ENCODE results near the gene GPRASP3. TPM values are rescaled to one million over a fixed set of nuclear protein-coding genes. Genes with fewer than 3 reads are reported as not detected.
"Not testable (repeated sequence)": the region's sequence is repeated elsewhere in the genome, so short reads cannot be mapped to it uniquely, and the experiment has no call there.

GPRASP3 gene, protein sequence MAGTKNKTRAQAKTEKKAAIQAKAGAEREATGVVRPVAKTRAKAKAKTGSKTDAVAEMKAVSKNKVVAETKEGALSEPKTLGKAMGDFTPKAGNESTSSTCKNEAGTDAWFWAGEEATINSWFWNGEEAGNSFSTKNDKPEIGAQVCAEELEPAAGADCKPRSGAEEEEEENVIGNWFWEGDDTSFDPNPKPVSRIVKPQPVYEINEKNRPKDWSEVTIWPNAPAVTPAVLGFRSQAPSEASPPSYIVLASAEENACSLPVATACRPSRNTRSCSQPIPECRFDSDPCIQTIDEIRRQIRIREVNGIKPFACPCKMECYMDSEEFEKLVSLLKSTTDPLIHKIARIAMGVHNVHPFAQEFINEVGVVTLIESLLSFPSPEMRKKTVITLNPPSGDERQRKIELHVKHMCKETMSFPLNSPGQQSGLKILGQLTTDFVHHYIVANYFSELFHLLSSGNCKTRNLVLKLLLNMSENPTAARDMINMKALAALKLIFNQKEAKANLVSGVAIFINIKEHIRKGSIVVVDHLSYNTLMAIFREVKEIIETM
- total RNA-seq = 2.4 TPM

DNA sequence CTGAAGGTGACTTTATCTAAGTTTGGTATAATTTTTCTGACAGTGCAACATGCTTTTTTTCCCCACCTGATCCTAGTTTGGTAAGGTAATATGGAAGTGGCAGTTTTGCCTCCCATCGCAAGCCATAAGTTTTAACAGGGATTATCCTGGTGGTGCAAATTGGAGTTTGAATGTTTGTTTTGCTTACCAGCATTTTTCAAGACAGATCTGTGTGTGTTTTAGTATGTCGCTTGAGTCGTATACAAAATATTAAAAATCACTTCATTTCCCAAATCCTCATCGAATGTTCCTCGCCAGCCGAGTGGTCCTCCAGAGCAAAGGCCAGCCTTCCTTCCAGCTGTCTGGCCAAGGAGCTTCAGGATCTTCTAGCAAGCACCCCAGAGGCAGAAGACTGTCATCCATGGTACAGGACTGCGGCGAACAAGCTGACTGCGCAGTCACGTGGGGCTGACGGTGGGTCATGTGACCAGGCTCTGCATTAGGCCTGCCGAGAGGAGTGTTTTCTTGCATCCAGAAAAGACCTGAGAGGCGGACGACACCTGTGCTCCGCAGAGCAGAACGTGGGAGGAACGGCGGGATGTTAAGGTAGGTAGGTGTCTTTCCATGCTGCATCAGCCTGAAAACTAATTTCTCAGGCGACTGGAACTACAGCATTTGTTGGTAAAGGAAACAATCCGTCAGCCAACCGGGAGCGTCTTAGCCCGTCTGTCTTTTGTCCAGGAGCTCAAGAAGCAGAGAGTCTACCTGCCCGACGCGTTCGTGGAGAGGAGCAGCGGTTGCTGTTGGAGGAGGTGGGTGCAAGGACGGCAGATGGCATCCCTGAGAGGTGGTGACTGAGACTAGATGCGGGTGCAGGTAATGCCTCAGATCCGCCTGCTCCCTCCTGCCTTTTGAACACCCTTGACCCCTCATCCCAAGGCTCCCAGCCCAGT lies at the start of gene GPRASP3:
TSS of gene GPRASP3 (plus strand) at position 507 of the 932 bp plus-strand sequence. CDS start 28,253 bp downstream, outside the sequence.
- ATAC-seq (peak; percentile 99), DNase-seq (ENCODE audit: low spot score) (peak; percentile 79)

DNA sequence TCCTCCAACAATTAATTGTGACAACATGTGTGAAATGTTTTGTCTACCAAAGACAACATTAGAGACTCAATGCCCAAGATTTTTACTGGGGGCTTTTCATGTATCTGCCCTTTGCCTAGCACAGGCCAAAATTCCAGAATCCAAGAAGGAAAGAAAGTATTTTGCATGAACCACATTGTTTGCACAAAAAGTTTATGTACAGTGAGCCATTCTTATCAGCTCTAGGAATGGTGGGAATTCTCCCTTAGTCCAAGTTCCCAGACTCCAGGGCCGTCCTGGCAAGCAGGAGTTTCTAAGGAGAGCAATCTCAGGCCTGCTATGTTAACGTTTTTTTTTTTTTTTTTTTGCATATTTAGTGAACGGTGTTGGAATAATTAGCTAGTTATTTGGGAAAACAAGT lies 47.7 kb upstream of the GPRASP3 start:
- DNase-seq (ENCODE audit: low spot score) (no peak), ATAC-seq (no peak)

DNA sequence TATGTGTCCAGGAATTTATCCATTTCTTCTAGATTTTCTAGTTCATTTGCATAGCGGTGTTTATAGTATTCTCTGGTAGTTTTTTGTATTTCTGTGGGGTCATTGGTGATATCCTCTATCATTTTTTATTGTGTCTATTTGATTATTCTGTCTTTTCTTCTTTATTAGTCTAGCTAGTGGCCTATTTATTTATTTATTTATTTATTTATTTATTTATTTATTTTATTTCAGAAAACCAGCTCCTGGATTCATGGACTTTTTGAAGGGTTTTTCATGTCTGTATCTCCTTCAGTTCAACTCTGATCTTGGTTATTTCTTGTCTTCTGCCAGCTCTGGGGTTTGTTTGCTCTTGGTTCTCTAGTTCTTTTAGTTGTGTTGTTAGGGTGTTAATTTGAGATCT lies 43.1 kb upstream of the GPRASP3 start:
- not testable (repeated sequence) for DNase-seq (ENCODE audit: low spot score); ATAC-seq

DNA sequence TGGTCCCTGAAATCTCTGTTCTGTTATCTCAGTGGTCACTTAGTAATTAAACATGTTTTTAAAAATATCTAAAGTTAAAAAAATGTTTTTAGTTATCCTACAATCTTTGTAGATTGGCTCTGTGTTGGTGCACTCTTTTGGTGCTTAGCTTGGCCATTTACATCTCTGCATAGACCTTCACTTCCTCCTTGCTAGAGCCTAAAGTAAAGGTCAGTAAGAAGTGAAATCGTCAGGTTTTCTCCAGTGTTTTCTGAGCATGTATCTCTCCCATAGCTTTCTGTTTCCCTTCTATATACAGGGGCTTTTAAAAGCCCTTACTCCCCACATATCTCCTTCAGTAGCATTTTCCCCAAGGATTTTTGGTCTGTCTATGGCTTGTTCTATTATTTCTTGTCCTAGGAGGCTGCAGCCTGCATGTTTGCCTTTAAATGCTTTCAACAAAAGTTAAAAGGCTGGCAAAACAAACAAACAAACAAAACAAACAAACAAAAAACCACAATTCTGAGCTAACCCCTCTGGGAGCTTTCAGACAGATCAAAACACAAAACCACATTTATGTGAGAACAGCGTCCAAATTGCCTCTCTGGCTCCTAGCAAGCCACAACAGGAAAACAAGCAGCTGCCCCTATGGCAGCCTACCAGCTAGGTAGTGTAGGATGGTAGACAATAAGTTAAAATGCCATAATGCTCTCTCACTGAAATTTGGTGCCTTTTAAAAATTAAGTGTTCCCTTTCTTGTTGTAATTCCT lies 35.6 kb upstream of the GPRASP3 start:
- ATAC-seq (no peak), DNase-seq (ENCODE audit: low spot score) (no peak)

DNA sequence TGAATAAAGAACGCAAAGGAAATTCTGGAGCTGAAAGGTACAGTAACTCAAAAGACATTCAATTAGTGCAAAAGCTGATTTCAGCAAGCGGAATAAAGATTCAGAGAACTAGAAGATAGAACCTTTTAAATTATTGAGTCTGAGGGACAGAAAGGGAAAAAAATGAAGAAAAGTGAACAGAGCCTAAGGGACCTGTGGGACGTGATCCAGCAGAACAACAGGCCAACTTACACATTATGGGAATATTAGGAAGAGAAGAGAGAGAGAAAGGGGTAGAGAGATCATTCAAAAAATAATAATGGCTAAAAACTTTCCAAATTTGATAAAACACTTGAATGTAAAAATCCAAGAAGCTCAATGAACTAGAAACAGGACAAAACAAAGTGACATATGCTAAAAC lies 25.8 kb upstream of the GPRASP3 start:
- ATAC-seq = no peak
- DNase-seq (ENCODE audit: low spot score) = no peak

DNA sequence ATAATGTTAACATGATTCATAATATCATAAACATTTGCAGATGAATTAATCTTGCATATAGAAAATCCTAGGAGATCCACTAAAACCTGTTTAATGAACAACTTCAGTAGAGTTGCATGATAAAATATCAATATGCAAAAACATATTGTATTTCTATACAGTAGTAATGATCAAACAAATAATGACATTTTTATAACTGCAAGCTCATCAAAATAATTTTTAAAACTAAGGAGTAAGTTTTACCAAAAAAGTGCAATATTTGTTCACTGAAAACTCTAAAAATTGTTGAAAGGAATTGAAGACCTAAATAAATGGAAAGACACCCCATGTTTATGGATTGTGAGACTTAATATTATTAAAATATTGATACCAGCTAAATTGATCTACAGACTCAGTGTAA lies 24.2 kb upstream of the GPRASP3 start:
- no peak for DNase-seq (ENCODE audit: low spot score)
- no peak for ATAC-seq

DNA sequence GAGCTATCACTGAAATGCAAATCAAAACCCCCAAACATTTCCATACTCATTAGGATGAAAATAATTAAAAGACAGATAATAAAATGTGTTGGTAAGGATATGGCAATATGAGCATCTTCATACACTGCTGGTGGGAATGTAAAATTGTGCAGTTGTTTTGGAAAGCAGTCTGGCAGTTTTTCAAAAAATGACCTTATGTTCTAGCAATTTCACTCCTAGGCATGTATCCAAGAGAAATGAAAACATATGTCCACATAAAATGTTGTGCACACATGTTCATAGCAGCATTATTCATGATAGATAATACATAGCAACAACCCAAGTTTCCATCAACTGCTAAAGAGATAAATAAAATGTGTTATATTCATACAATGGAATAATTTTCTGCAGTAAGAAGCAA lies 23.0 kb upstream of the GPRASP3 start:
- DNase-seq (ENCODE audit: low spot score) (no peak), ATAC-seq (no peak)

DNA sequence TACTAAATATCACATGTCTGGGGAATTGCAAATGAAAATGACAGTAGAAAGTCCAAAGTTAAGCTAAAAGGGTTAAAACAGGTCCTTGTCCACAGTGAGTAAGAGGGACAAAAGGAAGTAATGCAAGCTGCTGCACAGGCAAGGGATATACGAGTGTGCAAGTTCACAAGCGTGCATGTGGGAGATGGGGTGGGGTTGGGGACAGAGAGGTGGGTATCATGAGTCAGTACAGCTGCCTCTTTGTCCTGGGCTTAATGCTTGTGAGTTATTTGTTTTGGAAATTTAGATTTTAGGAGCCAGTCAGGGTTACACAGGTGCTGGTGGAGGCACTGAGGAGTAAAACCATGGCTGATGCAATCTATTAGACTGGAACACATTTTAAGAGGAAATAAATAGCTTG lies 11.6 kb upstream of the GPRASP3 start:
- ATAC-seq = no peak
- DNase-seq (ENCODE audit: low spot score) = no peak

DNA sequence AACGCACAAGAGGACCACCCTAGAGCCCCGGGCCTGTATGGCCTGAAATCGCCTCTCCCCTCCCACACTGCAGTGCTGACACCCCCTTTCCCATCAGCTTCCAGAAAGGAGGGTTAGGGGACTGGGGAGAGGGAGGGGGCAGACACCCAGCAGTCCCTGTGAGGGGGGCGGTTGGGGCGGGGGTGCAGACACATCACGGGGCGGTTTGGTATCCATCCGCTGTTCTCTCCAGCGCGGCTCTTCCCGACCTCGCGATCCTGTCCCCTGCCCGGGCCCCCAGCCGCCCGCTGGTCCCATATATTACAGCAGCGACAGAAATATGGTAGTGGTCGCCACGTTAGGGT lies 8.7 kb upstream of the GPRASP3 start:
- no peak for ATAC-seq
- DNase-seq (ENCODE audit: low spot score) = no peak

DNA sequence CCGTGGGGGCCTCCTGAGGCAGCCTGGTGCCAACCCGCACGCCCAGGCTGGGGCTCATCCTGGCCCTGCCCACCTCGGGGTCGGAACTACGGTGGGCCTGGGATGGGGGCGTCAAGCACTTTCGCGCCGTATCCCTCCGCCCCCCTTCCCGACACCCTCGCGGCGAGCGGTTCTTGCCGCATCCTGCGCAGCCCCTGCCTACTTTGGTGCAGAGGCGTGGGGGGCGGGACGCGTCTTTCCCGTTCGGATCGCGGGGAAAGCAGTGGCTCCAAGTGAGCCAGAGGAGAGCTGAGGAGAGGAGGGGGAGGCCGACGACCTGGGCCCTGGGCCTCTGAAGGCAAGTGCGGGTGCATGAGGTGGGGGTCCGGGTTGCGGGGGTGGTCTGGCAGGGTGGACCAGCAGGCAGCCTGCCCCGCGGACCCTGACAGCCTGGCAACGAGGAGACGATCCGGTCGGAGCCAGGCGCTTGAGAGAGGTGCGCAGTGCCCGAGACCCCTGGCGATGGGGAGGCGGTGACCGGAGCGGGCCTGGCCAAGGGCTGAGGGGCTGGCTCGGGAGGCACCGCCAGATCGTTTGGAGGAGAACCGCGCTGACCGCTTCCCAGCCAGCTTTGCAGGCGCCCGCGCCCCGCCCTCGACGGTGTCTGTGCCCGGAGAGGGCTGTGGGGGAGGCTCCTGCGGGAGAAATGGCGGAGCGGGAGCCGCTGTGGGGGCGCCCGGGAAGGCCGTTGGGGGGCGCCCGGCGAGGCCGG lies 8.2 kb upstream of the GPRASP3 start, which contains the start of gene GPRASP2:
TSS of gene GPRASP2 (plus strand) at position 233 of the 751 bp plus-strand sequence. CDS start 2,422 bp downstream, outside the sequence.
- peak; percentile 58 for DNase-seq (ENCODE audit: low spot score)
- peak; percentile 92 for ATAC-seq

DNA sequence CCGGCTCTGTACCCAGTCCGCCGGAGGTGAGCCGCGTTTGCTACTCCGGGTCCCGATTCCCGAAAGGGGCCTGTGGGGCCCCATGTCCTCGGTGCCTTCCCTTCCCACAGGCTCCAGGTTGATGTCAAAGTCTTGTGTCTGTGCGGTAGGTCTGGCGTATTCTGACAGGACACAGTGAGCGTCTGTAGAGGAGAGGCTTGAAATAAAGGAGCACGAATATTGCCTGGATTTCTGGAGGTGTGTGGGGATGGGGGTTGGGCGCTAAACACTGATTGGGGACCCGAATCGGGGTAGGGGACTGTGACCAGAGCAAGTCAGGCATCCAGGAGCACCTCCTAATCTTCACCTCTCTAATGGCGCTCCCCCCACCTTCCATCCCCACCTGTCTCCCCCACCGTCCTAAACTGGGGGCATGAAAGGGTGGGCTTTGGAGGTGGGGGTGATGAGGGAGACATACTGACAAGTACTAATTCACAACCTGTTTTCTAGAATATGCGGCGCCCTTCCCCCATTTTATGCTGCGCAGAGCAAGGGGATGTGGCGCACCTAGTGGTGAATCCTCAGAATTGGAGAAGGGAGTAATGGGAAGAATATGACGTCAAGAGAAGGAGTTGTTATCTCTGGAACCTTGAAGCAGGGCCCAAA lies 7.4 kb upstream of the GPRASP3 start:
- peak; percentile 68 for DNase-seq (ENCODE audit: low spot score)
- ATAC-seq = peak; percentile 89

DNA sequence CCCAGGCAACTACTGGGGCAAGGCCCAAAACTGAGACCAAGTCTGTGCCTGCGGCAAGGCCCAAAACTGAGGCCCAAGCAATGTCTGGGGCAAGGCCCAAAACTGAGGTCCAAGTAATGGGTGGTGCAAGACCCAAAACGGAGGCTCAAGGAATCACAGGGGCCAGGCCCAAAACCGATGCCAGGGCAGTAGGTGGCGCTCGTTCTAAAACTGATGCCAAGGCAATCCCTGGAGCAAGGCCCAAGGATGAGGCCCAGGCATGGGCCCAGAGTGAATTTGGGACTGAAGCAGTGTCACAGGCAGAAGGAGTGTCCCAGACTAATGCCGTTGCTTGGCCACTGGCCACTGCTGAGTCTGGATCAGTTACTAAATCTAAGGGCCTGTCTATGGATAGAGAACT lies 5.5 kb upstream of the GPRASP3 start:
- no peak for DNase-seq (ENCODE audit: low spot score)
- ATAC-seq = no peak

DNA sequence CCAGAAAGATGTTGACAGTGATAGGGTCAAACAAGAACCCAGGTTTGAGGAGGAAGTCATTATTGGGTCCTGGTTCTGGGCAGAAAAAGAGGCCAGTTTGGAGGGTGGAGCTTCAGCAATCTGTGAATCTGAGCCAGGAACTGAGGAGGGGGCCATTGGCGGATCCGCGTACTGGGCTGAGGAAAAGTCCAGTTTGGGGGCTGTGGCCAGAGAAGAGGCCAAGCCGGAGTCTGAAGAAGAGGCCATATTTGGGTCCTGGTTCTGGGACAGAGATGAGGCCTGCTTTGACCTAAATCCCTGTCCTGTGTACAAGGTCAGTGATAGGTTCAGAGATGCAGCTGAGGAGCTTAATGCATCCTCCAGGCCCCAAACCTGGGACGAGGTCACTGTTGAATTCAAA lies 4.6 kb upstream of the GPRASP3 start:
- DNase-seq (ENCODE audit: low spot score) (no peak), ATAC-seq (no peak)

DNA sequence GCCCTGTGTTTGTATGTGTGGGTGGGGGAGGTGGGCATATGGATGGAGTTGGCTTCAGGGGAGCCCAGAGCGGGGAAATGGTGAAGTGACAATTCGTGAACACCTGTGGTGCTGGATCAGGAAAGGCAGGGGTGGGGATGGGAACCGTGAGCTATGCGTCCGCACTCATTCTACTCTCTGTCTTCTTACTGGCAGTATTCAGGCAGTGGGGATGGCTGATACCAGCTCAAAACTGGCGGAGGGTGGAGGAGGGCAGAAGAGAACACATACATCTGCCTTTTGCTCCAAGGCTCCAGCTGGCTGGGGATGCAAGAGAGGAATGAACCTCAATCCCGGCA lies 595 bp downstream of the GPRASP3 start:
- not testable (repeated sequence) for DNase-seq (ENCODE audit: low spot score); ATAC-seq

DNA sequence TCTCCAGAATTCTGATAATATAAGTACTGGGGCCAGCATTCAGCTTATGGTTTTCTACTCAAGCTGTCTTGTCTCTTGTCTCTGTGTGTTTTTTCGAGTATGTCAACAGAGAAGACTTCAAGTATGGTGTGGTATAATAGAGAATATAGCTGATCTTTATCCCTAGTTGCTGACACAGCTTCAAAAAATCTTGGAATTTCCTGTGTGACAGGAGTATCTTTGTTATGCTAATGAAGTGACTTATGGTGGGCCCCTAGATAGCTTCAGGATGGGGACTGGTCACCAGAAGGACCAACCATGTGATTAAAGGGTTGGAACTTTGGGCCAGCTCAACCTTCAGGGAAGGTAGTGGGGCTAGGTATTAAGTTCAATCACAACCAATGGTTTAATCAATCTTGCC lies 2.9 kb downstream of the GPRASP3 start:
- ATAC-seq (no peak), DNase-seq (ENCODE audit: low spot score) (no peak)

DNA sequence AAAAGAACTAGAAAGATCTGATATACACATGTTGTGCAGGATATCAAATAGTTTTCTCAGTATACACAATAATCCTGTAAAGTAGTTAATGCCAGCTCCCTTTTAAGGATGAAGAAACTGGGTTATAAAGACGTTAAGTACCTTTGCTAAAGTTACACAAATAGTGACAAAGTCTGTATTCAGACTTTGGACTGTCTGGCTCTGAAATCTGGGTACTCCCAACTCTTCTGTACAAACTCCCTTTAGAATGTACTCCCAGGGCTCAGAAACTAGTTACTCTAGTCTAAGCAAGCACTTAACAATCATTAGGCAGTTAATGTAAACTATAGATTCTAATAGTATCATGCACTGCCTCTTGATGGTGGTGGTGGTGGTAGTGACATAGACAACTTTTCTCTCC lies 7.2 kb downstream of the GPRASP3 start:
- ATAC-seq = peak; percentile 79

DNA sequence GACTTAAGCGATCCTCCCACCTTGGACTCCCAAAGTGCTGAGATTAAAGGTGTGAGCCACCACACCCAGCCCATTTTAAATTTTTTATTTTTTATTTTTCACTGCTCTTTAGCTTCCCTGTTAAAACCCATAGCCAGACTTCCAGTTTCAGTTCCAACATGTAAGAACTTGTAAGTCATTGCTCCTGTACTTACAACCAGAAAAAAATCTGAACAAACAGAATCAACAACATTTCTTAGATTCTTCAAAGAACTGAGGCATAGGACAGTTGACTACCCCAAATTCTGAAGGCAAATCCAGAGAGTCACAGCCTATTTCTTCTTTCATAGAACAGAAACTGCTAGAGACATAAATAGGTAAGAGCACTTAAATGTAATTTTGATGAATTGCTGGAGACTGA lies 8.1 kb downstream of the GPRASP3 start:
- DNase-seq (ENCODE audit: low spot score) (no peak), ATAC-seq (no peak)

More for the DNA sequence above, 7.2 kb downstream of the GPRASP3 start:
- DNase-seq (ENCODE audit: low spot score) = no peak

DNA sequence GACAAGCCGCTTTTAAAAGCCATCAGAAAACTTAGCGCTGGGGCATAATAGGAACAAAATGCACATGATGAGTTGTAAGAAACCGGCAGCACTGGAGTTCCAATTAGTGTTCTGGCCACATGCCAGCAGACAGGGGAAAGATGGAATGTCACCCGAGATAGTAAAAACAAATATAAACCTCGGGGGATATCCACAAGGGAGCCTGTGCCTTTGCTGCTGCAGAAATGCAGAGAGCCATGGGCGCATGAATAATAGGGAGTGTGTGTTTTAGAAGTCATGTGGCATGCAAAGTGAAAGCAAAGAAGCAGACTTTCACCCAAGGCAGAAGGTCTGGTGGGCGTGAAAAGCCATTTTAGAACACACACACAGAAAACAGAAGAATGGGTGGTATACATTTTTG lies 19.1 kb downstream of the GPRASP3 start:
- DNase-seq (ENCODE audit: low spot score) = no peak
- no peak for ATAC-seq

DNA sequence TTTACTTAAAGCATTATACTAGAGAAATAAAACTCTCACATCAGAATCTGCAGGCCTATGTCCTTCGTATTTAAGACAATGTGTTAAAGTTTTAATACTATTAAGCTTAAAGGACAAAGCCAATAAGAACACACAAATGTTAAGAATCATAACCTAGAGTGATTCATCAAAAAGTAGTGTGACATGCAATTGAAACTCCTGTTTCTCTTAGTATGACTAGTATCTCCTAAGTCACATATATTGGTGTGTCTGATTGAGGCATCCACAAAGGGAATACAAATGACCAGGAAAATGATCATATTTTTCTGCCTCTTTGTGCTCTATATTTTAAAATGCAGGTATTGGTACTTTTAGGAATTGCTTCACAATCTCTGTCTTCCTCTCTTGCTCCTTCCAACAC lies 23.8 kb downstream of the GPRASP3 start:
- no peak for ATAC-seq

DNA sequence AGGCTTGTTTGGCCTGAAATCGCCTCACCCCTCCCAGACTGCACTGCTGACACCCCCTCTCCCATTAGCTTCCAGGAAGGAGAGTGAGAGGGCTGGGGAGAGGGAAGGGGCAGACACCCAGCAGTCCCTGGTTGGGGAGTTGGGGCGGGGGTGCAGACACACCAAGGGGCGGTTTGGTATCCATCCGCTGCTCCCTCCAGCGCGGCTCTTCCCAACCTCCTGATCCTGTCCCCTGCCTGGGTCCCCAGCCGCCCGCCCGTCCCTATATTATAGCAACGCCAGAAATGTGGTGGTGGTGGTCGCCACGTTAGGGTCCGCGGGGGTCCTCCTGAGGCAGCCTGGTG lies 24.9 kb downstream of the GPRASP3 start:
- no peak for ATAC-seq
- no peak for DNase-seq (ENCODE audit: low spot score)

More for the DNA sequence above, 23.8 kb downstream of the GPRASP3 start:
- DNase-seq (ENCODE audit: low spot score) = no peak

All from left lobe of liver (tissue), 2 donors.